Measurements from ENCODE around the gene HOXB9.

HOXB9 gene

GRCh38 chr17:48623583-48623982 is 2.6 kb downstream of the HOXB9 start:
- DNase-seq, result no peak

- DNase-seq, result no peak
Observed at GRCh38 chr17:48622857-48623256, 3.3 kb downstream of the HOXB9 start.

- no peak for DNase-seq
Observed at GRCh38 chr17:48621410-48622392, 4.5 kb downstream of the HOXB9 start.

- no peak for DNase-seq
Observed at GRCh38 chr17:48620461-48621139, 5.6 kb downstream of the HOXB9 start.

GRCh38 chr17:48619826-48620449 is 6.2 kb downstream of the HOXB9 start:
- no peak for DNase-seq

GRCh38 chr17:48618256-48618896 is 7.8 kb downstream of the HOXB9 start:
- peak; percentile 83 for DNase-seq

- no peak for DNase-seq
Observed at GRCh38 chr17:48617471-48618255, 8.5 kb downstream of the HOXB9 start.

GRCh38 chr17:48616717-48617470 is 9.3 kb downstream of the HOXB9 start:
- no peak for DNase-seq

GRCh38 chr17:48615963-48616716 is 10.0 kb downstream of the HOXB9 start:
- DNase-seq, result no peak

- no peak for DNase-seq
Observed at GRCh38 chr17:48615047-48615962, 10.9 kb downstream of the HOXB9 start, which contains the start of gene HOXB8. Gene HOXB8, minus strand, starts transcription at chr17:48615292. Its CDS starts 588 bp downstream, at chr17:48614704.

GRCh38 chr17:48613862-48614694 is 12.1 kb downstream of the HOXB9 start:
- DNase-seq, result no peak

- DNase-seq, result peak; percentile 50
Observed at GRCh38 chr17:48612854-48613691, 13.1 kb downstream of the HOXB9 start.

- no peak for DNase-seq
Observed at GRCh38 chr17:48612456-48612853, 13.7 kb downstream of the HOXB9 start.

- no peak for DNase-seq
Observed at GRCh38 chr17:48611681-48612455, 14.3 kb downstream of the HOXB9 start.

- no peak for DNase-seq
Observed at GRCh38 chr17:48611213-48611612, 14.9 kb downstream of the HOXB9 start.
